Liver (tissue), 9 donors: ENCODE data around the gene LEMD2. TPM values are rescaled to one million over a fixed set of nuclear protein-coding genes. Genes with fewer than 3 reads are reported as not detected.

Experiments
- DNase-seq: peaks from one replicate; pipeline ENCODE4 v3.0.0-alpha.2; 2017; ENCODE audit warnings: low spot score
- H3K27ac ChIP-seq, 2 donors: one replicate each; pipeline ENCODE4 v1.7.0; 2013; ENCODE audit warnings: inconsistent platforms in 2 of 2, low read length in 2 of 2, control low read depth in 1 of 2, low read depth in 1 of 2, mild to moderate bottlenecking in 1 of 2
- H3K27me3 ChIP-seq, 4 donors: one replicate each; pipeline versions ENCODE4 v1.6.1 to v1.7.0; 2013; ENCODE audit warnings: low read length in 3 of 4, inconsistent platforms in 1 of 4, mild to moderate bottlenecking in 1 of 4, moderate library complexity in 1 of 4; ENCODE audit not compliant: control insufficient read depth in 4 of 4, insufficient read depth in 4 of 4
- H3K36me3 ChIP-seq, 4 donors: one replicate each; pipeline versions ENCODE4 v1.6.1 to v1.7.0; 2013; ENCODE audit warnings: low read length in 3 of 4, mild to moderate bottlenecking in 3 of 4, low read depth in 1 of 4, moderate library complexity in 1 of 4; ENCODE audit not compliant: control insufficient read depth in 4 of 4, insufficient read depth in 3 of 4
- H3K4me1 ChIP-seq, 4 donors: one replicate each; pipeline versions ENCODE4 v1.6.1 to v1.7.0; 2013; ENCODE audit warnings: low read length in 3 of 4, mild to moderate bottlenecking in 3 of 4, moderate library complexity in 1 of 4; ENCODE audit not compliant: control insufficient read depth in 4 of 4, insufficient read depth in 4 of 4
- H3K4me3 ChIP-seq, 3 donors: one replicate each; pipeline versions ENCODE4 v1.6.1 to v1.7.0; 2013; ENCODE audit warnings: low read length in 3 of 3, control low read depth in 1 of 3, low read depth in 1 of 3, mild to moderate bottlenecking in 1 of 3
- H3K9ac ChIP-seq, 2 donors: one replicate each; pipeline ENCODE4 v1.7.0; 2013; ENCODE audit warnings: low read length in 2 of 2, mild to moderate bottlenecking in 2 of 2, moderate library complexity in 2 of 2, control low read depth in 1 of 2, low read depth in 1 of 2
- H3K9me3 ChIP-seq, 4 donors: one replicate each; pipeline versions ENCODE4 v1.6.1 to v1.7.0; 2013; ENCODE audit warnings: low read length in 3 of 4; ENCODE audit not compliant: control insufficient read depth in 4 of 4
- ATF3 ChIP-seq: IDR thresholded peaks from 2 replicates; pipeline ENCODE4 v1.6.1; 2016; ENCODE audit warnings: antibody characterized with exemption
- EGR1 ChIP-seq, 2 donors: IDR thresholded peaks; 2 replicates each; pipeline ENCODE4 v1.6.1; 2016 to 2018; ENCODE audit warnings: antibody characterized with exemption in 2 of 2, low read depth in 2 of 2
- FOXA2 ChIP-seq: IDR thresholded peaks from 2 replicates; pipeline ENCODE4 v1.6.1; 2016; ENCODE audit warnings: antibody characterized with exemption
- GABPA ChIP-seq, 2 donors: IDR thresholded peaks in 1 of 2; conservative IDR thresholded peaks in 1 of 2; 2 replicates each; pipeline ENCODE4 v1.6.1; 2016; ENCODE audit warnings: antibody characterized with exemption in 2 of 2, mild to moderate bottlenecking in 1 of 2, moderate library complexity in 1 of 2
- HNF4A ChIP-seq, 2 donors: conservative IDR thresholded peaks; 2 replicates each; pipeline ENCODE4 v1.6.1; 2016; ENCODE audit warnings: antibody characterized with exemption in 2 of 2, mild to moderate bottlenecking in 2 of 2
- HNF4G ChIP-seq: IDR thresholded peaks from 2 replicates; pipeline ENCODE4 v1.6.1; 2016; ENCODE audit warnings: antibody characterized with exemption
- JUND ChIP-seq, 2 donors: IDR thresholded peaks; 2 replicates each; pipeline ENCODE4 v1.6.1; 2016; ENCODE audit warnings: antibody characterized with exemption in 2 of 2
- RAD21 ChIP-seq, 2 donors: IDR thresholded peaks; 2 replicates each; pipeline ENCODE4 v1.6.1; 2016; ENCODE audit warnings: antibody characterized with exemption in 2 of 2, mild to moderate bottlenecking in 2 of 2
- RXRA ChIP-seq, 2 donors: IDR thresholded peaks; 2 replicates each; pipeline ENCODE4 v1.6.1; 2017 to 2018; ENCODE audit warnings: antibody characterized with exemption in 2 of 2, mild to moderate bottlenecking in 1 of 2
- TAF1 ChIP-seq: conservative IDR thresholded peaks from 2 replicates; pipeline ENCODE4 v1.6.1; 2016; ENCODE audit warnings: antibody characterized with exemption, mild to moderate bottlenecking
- YY1 ChIP-seq: IDR thresholded peaks from 2 replicates; pipeline ENCODE4 v1.6.1; 2016; ENCODE audit warnings: antibody characterized with exemption, mild to moderate bottlenecking
- ZBTB33 ChIP-seq: IDR thresholded peaks from 2 replicates; pipeline ENCODE4 v1.6.1; 2016; ENCODE audit warnings: antibody characterized with exemption
- WGBS: extraction: QIAGEN DNeasy Blood & Tissue Kit; methylation state at CpG from one replicate; pipeline ENCODE4 v1.1.7; 2013; 5-methylcytosine and 5-hydroxymethylcytosine counted together
- polyA plus RNA-seq, 2 donors: library from polyadenylated mRNA; stranded (reverse) in 1 of 2; unstranded in 1 of 2; fragments of 200-250 nt in 1 of 2; fragments of >200 nt in 1 of 2; fragmentation: Nextera tagmentation in 1 of 2; extraction: Ambion mirVana in 1 of 2; gene quantifications; one replicate each; pipeline versions ENCODE4 v1.2.1 to v1.2.3, GENCODE V29; 2013 to 2015
- total RNA-seq, 2 donors: library from RNA; depleted of rRNA; stranded (reverse); fragments of >200 nt; gene quantifications; one replicate each; pipeline ENCODE4 v1.2.3, GENCODE V29; 2014
- TF ChIP-seq, protein P1 (sequence below): IDR thresholded peaks from 2 replicates; pipeline ENCODE4 v1.6.1; 2016; ENCODE audit warnings: antibody characterized with exemption, mild to moderate bottlenecking
- TF ChIP-seq, protein P2 (sequence below): fragments of 150-350 bp; IDR thresholded peaks from 2 replicates; pipeline ENCODE4 v1.5.1; 2017; ENCODE audit warnings: improper control_type of control experiment, low read depth, low read length; ENCODE audit not compliant: missing input control
- donor health status: healthy.
- donor health status: healthy.
- donor health status: healthy.
- donor health status: healthy.
- donor health status: healthy.

LEMD2 gene
- total and polyA plus RNA-seq, 4 donors: 6.5 to 23.1 (median 16.6) TPM

DNA sequence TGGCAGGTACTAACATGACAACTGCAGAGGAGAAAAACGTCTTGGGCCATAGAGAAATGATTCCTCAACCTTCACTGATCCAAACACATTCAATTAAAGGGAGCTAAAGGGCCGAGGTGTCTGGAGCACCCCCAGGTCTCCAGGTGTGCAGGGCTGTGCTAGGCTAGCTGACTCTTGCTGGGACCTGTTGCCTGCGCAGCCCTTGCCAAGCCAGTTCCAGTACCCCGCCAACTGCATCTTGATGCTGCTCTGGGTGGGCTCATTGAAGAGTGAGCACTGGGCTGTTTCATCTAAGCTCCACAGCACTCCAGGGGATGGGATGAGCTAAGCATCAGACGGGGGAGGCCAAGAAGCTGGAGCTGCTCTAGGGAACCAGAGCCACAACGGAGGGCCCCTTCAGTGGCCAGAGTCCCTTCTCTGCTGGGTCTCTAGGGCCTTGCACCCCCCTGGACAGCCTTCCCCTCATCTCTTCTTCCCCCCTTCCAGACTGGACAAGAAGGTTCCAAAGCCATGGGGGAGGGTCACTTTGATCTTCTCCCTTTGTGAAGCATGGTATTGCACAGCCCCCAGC lies 15.9 kb downstream of the LEMD2 start:
- Histone ChIP-seq H3K36me3 (peaks cover 23 to 51% (median 35%) of the 10 kb centered on the region in 4 donors), H3K9ac (no peak overlapping the region), H3K4me3 (no peak overlapping the region), H3K4me1 (peaks cover 0 to 11% (median 5%) of the 10 kb centered on the region in 4 donors), H3K27ac (peak overlapping the region in 1 of 2 donors; percentile 9), H3K27me3 (no peaks in the 10 kb centered on the region), H3K9me3 (no peaks in the 10 kb centered on the region)
- no peak for DNase-seq
- TF ChIP-seq JUND (IDR thresholded peaks at IDR 0.05) (no peak), RAD21 (IDR thresholded peaks at IDR 0.05) (no peak), ZBTB33 (no peak), ATF3 (no peak), FOXA2 (no peak), EGR1 (IDR thresholded peaks at IDR 0.05; ENCODE audit: low read depth in 2 of 2) (no peak), GABPA (IDR thresholded peaks at IDR 0.05 in 1 of 2, conservative IDR thresholded peaks at IDR 0.05 in 1 of 2) (no peak), HNF4A (conservative IDR thresholded peaks at IDR 0.05) (no peak), YY1 (no peak), TAF1 (no peak), RXRA (IDR thresholded peaks at IDR 0.05) (no peak), HNF4G (no peak)
- TF ChIP-seq, protein P1, sequence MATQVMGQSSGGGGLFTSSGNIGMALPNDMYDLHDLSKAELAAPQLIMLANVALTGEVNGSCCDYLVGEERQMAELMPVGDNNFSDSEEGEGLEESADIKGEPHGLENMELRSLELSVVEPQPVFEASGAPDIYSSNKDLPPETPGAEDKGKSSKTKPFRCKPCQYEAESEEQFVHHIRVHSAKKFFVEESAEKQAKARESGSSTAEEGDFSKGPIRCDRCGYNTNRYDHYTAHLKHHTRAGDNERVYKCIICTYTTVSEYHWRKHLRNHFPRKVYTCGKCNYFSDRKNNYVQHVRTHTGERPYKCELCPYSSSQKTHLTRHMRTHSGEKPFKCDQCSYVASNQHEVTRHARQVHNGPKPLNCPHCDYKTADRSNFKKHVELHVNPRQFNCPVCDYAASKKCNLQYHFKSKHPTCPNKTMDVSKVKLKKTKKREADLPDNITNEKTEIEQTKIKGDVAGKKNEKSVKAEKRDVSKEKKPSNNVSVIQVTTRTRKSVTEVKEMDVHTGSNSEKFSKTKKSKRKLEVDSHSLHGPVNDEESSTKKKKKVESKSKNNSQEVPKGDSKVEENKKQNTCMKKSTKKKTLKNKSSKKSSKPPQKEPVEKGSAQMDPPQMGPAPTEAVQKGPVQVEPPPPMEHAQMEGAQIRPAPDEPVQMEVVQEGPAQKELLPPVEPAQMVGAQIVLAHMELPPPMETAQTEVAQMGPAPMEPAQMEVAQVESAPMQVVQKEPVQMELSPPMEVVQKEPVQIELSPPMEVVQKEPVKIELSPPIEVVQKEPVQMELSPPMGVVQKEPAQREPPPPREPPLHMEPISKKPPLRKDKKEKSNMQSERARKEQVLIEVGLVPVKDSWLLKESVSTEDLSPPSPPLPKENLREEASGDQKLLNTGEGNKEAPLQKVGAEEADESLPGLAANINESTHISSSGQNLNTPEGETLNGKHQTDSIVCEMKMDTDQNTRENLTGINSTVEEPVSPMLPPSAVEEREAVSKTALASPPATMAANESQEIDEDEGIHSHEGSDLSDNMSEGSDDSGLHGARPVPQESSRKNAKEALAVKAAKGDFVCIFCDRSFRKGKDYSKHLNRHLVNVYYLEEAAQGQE: no peak
- TF ChIP-seq, protein P2, sequence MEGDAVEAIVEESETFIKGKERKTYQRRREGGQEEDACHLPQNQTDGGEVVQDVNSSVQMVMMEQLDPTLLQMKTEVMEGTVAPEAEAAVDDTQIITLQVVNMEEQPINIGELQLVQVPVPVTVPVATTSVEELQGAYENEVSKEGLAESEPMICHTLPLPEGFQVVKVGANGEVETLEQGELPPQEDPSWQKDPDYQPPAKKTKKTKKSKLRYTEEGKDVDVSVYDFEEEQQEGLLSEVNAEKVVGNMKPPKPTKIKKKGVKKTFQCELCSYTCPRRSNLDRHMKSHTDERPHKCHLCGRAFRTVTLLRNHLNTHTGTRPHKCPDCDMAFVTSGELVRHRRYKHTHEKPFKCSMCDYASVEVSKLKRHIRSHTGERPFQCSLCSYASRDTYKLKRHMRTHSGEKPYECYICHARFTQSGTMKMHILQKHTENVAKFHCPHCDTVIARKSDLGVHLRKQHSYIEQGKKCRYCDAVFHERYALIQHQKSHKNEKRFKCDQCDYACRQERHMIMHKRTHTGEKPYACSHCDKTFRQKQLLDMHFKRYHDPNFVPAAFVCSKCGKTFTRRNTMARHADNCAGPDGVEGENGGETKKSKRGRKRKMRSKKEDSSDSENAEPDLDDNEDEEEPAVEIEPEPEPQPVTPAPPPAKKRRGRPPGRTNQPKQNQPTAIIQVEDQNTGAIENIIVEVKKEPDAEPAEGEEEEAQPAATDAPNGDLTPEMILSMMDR: no peak
- 85% methylated on average over 6 of the region's 6 CpGs for WGBS
